IMR-90 (cell line): ENCODE data around the gene OGDHL. TPM values are rescaled to one million over a fixed set of nuclear protein-coding genes. Genes with fewer than 3 reads are reported as not detected.
"Not testable (repeated sequence)": the region's sequence is repeated elsewhere in the genome, so short reads cannot be mapped to it uniquely, and the experiment has no call there.

Experiments
- ATAC-seq: fragments of 200-7000 bp; cut with Tn5 transposase; 2 replicates; pipeline ENCODE4 v1.9.1; 2020; ENCODE audit warnings: low read depth, mild to moderate bottlenecking, moderate library complexity
- BruUV-seq: library from RNA; stranded (reverse); fragments of 400-500 nt; replicated peaks from 2 replicates; lab custom pipeline; 2021; lab: Mats Ljungman, UMichigan
- CTCF ChIA-PET: fragments of 300-600 bp; formaldehyde crosslinking; extraction: SDS; loops from one replicate; lab custom pipeline; 2021; ENCODE audit warnings: antibody characterized with exemption; lab: Yijun Ruan, JAX
- POLR2A ChIA-PET: fragments of 300-600 bp; sonication (Branson Sonifier 250); formaldehyde crosslinking; loops from one replicate; lab custom pipeline; 2022; ENCODE audit warnings: antibody characterized with exemption; ENCODE audit not compliant: unreplicated experiment; lab: Charles Lee
- DNase-seq: peaks from one replicate; pipeline ENCODE4 v3.0.0; 2013
- H2AFZ ChIP-seq: replicated peaks from 2 replicates; pipeline ENCODE3; 2013; ENCODE audit warnings: low read length, mild to moderate bottlenecking; ENCODE audit not compliant: poor library complexity
- H2AK5ac ChIP-seq: 2 replicates; pipeline ENCODE4 v1.6.1; 2013; ENCODE audit warnings: low read depth, low read length, inconsistent platforms
- H2AK9ac ChIP-seq: replicated peaks from 2 replicates; pipeline ENCODE3; 2013; ENCODE audit warnings: mild to moderate bottlenecking, low read depth, low read length, moderate library complexity; ENCODE audit not compliant: poor library complexity
- H2BK120ac ChIP-seq: 2 replicates; pipeline ENCODE4 v1.6.1; 2013; ENCODE audit warnings: low read depth, low read length, inconsistent platforms
- H2BK15ac ChIP-seq: 3 replicates; pipeline ENCODE4 v1.6.1; 2013; ENCODE audit warnings: low read depth, low read length, inconsistent platforms
- H2BK20ac ChIP-seq: 2 replicates; pipeline ENCODE4 v1.6.1; 2013; ENCODE audit warnings: low read depth, mild to moderate bottlenecking, inconsistent platforms, low read length, moderate library complexity
- H2BK5ac ChIP-seq: 2 replicates; pipeline ENCODE4 v1.6.1; 2013; ENCODE audit warnings: mild to moderate bottlenecking, low read depth, low read length, inconsistent platforms; ENCODE audit not compliant: poor library complexity, severe bottlenecking
- H3K14ac ChIP-seq: replicated peaks from 2 replicates; pipeline ENCODE4 v1.6.1; 2013; ENCODE audit warnings: low read depth, low read length, inconsistent platforms
- H3K18ac ChIP-seq: 2 replicates; pipeline ENCODE4 v1.6.1; 2013; ENCODE audit warnings: low read depth, low read length, control low read depth
- H3K23ac ChIP-seq: 2 replicates; pipeline ENCODE4 v1.6.1; 2013; ENCODE audit warnings: low read depth, low read length, inconsistent platforms
- H3K27ac ChIP-seq: 2 replicates; pipeline ENCODE4 v1.5.1; 2013; ENCODE audit warnings: mild to moderate bottlenecking, control low read depth, low read length; ENCODE audit not compliant: insufficient read depth
- H3K27me3 ChIP-seq: 2 replicates; pipeline ENCODE4 v1.6.1; 2013; ENCODE audit warnings: low read length; ENCODE audit not compliant: control insufficient read depth, insufficient read depth
- H3K36me3 ChIP-seq: 2 replicates; pipeline ENCODE4 v1.6.1; 2013; ENCODE audit warnings: low read length, mixed read lengths; ENCODE audit not compliant: control insufficient read depth, insufficient read depth
- H3K4ac ChIP-seq: 2 replicates; pipeline ENCODE4 v1.6.1; 2013; ENCODE audit warnings: low read depth, low read length, inconsistent platforms
- H3K4me1 ChIP-seq: 2 replicates; pipeline ENCODE4 v1.6.1; 2013; ENCODE audit warnings: low read length, mixed read lengths; ENCODE audit not compliant: control insufficient read depth, insufficient read depth
- H3K4me2 ChIP-seq: 2 replicates; pipeline ENCODE4 v1.6.1; 2013; ENCODE audit warnings: low read depth, mild to moderate bottlenecking, control low read depth, low read length, moderate library complexity
- H3K4me3 ChIP-seq: 2 replicates; pipeline ENCODE4 v1.5.1; 2013; ENCODE audit warnings: low read depth, mild to moderate bottlenecking, control low read depth, low read length, moderate library complexity; ENCODE audit not compliant: insufficient read depth
- H3K56ac ChIP-seq: 2 replicates; pipeline ENCODE4 v1.6.1; 2013; ENCODE audit warnings: low read length, inconsistent platforms; ENCODE audit not compliant: insufficient read depth; ENCODE audit errors: extremely low read depth
- H3K79me1 ChIP-seq, 2 experiments: 2 replicates each; pipeline ENCODE4 v1.6.1; 2013; ENCODE audit warnings: low read length in 2 of 2, inconsistent platforms in 1 of 2, low read depth in 1 of 2
- H3K9ac ChIP-seq: 2 replicates; pipeline ENCODE4 v1.6.1; 2013; ENCODE audit warnings: low read depth, low read length, control low read depth
- H3K9me1 ChIP-seq: 2 replicates; pipeline ENCODE4 v1.6.1; 2013; ENCODE audit warnings: low read length, inconsistent platforms; ENCODE audit not compliant: insufficient read depth
- H3K9me3 ChIP-seq: 2 replicates; pipeline ENCODE4 v1.6.1; 2013; ENCODE audit warnings: low read length; ENCODE audit not compliant: control insufficient read depth, insufficient read depth
- H4K20me1 ChIP-seq: 2 replicates; pipeline ENCODE4 v1.6.1; 2013; ENCODE audit warnings: low read length, inconsistent platforms; ENCODE audit not compliant: insufficient read depth
- H4K5ac ChIP-seq: 2 replicates; pipeline ENCODE4 v1.6.1; 2013; ENCODE audit warnings: mild to moderate bottlenecking, low read depth, low read length, control low read depth
- H4K8ac ChIP-seq, 2 experiments: 2 replicates each; pipeline ENCODE4 v1.6.1; 2013; ENCODE audit warnings: low read depth in 2 of 2, low read length in 2 of 2, control low read depth in 1 of 2, inconsistent platforms in 1 of 2
- H4K91ac ChIP-seq: 2 replicates; pipeline ENCODE4 v1.6.1; 2013; ENCODE audit warnings: low read depth, low read length, inconsistent platforms; ENCODE audit not compliant: insufficient read depth
- WGBS, 2 experiments: methylation state at CpG; one replicate each; pipeline versions ENCODE4 v1.1.5 to v1.1.7; 2013; ENCODE audit warnings: missing lambda C conversion rate in 2 of 2; ENCODE audit not compliant: insufficient read length in 1 of 2; ENCODE audit errors: extremely low coverage in 2 of 2; 5-methylcytosine and 5-hydroxymethylcytosine counted together
- dilution Hi-C: fragments of 300-500 bp; cut with HindIII; formaldehyde crosslinking; loops from one replicate; pipeline ENCODE4 v1.14.3; 2018; ENCODE audit warnings: low sequenced_read_pairs; ENCODE audit not compliant: unreplicated experiment
- in situ Hi-C: fragments of 300-500 bp; cut with MboI; formaldehyde crosslinking; loops from 3 replicates; pipeline ENCODE4 v1.14.3; 2019; ENCODE audit warnings: low sequenced_read_pairs, inconsistent platforms, mixed read lengths
- intact Hi-C: fragments of 100-400 bp; cut with micrococcal nuclease; formaldehyde crosslinking; loops from 2 replicates; pipeline ENCODE4 v1.10.0; 2022
- polyA plus RNA-seq, 3 experiments: library from polyadenylated mRNA; depleted of rRNA; stranded (reverse); fragments of >200 nt; gene quantifications; 2 replicates each; pipeline ENCODE4 v1.2.3, GENCODE V29; 2012; ENCODE audit warnings: low replicate concordance in 1 of 3
- total RNA-seq: library from RNA; depleted of rRNA; stranded (reverse); fragments of >200 nt; gene quantifications from 2 replicates; pipeline ENCODE4 v1.2.3, GENCODE V29; 2012

The OGDHL gene
- total and polyA plus RNA-seq, 2 of the 4 experiments (the other 2 are of a cell fraction): 0.18 to 0.27 TPM

GRCh38 chr10:49772944-49773343, 10.8 kb upstream of the OGDHL start:
- dilution Hi-C loops, in situ Hi-C loops: not testable (repeated sequence)

GRCh38 chr10:49771046-49771445, 8.9 kb upstream of the OGDHL start:
- no CpG with 5 or more reads among the region's 11 CpGs for WGBS, 2 experiments
- dilution Hi-C loops, H2BK15ac ChIP-seq, H3K9ac ChIP-seq, H4K20me1 ChIP-seq, H3K23ac ChIP-seq, H3K4me1 ChIP-seq, in situ Hi-C loops, H3K9me1 ChIP-seq, H4K91ac ChIP-seq, H3K9me3 ChIP-seq, H3K14ac ChIP-seq, CTCF ChIA-PET, H2BK20ac ChIP-seq, BruUV-seq, H2AK5ac ChIP-seq, H3K36me3 ChIP-seq, H3K79me1 ChIP-seq, H2AFZ ChIP-seq, H3K4me3 ChIP-seq, H4K5ac ChIP-seq, intact Hi-C loops, DNase-seq, H2BK120ac ChIP-seq, H4K8ac ChIP-seq, H2AK9ac ChIP-seq, H3K18ac ChIP-seq, H2BK5ac ChIP-seq, H3K56ac ChIP-seq, POLR2A ChIA-PET, H3K27ac ChIP-seq, ATAC-seq, H3K4ac ChIP-seq, H3K4me2 ChIP-seq: not testable (repeated sequence)
- H3K27me3 ChIP-seq: peaks cover 29% of the 10 kb centered on the region

More at GRCh38 chr10:49772944-49773343, 10.8 kb upstream of the OGDHL start:
- intact Hi-C loops, H2AK5ac ChIP-seq, H4K8ac ChIP-seq, POLR2A ChIA-PET, H2BK120ac ChIP-seq, H3K4me2 ChIP-seq, H3K4me1 ChIP-seq, H4K91ac ChIP-seq, H3K4me3 ChIP-seq, H3K9ac ChIP-seq, H2BK5ac ChIP-seq, H3K79me1 ChIP-seq, DNase-seq, H3K9me3 ChIP-seq, BruUV-seq, H3K23ac ChIP-seq, H2BK20ac ChIP-seq, H3K27ac ChIP-seq, ATAC-seq, H3K4ac ChIP-seq, H3K9me1 ChIP-seq, H3K18ac ChIP-seq, H3K14ac ChIP-seq, CTCF ChIA-PET, H3K36me3 ChIP-seq, H3K56ac ChIP-seq, H4K5ac ChIP-seq, H2BK15ac ChIP-seq, H2AK9ac ChIP-seq, H4K20me1 ChIP-seq, H2AFZ ChIP-seq: not testable (repeated sequence)
- WGBS, 2 experiments: no CpG with 5 or more reads among the region's 5 CpGs
- peaks cover 26% of the 10 kb centered on the region for H3K27me3 ChIP-seq
